ENCODE measurements around the gene CACNA1A. TPM values are rescaled to one million over a fixed set of nuclear protein-coding genes. Genes with fewer than 3 reads are reported as not detected.

Gene CACNA1A
- total and polyA plus RNA-seq, 2 experiments from 2014 or later = 3.0 to 8.5 TPM

DNA sequence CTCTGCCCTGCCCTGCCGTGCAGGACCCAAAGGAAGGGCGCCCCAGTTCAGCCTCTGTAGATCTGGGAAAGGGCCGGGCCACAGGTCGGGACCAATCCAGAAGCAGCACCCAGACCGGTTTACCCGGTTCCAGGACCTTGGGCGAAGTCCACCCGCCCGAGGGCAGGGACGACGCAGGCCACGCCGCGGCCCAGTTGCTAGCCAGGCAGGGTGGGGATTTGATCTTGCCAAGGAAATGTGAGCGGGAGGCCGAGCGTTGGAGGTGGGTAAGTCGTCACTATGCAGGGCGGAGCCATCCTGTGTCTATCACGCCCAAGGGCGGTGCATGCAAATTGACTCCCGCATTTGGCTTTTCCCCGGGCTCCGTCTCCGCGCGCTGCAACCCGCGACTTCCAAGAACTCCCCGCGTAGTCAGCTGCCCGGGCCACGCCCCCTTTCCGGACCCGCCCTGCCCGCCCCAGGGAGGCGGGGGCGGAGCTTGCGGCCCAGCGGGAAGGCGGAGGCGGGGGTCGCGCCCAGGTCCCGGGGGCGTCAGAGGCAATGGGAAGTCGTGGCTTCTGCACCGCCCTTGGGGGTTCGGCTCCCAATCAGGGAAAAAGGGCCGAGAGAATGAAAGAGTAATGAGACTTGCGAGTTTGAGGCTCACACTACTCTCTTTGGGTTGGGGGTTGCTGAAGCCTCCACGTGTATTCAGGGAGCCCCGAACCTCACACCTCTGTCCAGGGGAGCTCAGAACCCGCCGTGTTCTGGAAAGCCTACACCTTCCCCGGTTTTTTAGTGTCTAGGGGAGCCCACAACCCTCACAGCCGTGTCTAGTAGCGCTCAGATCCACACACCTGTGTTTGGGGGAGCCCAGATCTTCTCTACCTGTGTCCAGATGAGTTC lies 343.3 kb downstream of the CACNA1A start:
- Histone ChIP-seq H3K27me3 (replicated peaks; ENCODE audit: insufficient read depth) (no peaks in the 10 kb centered on the region), H4K20me1 (ENCODE audit: insufficient read depth) (no peaks in the 10 kb centered on the region), H3K4me3 (peak overlapping the region; percentile 60), H3K9me3 (ENCODE audit: low read depth) (no peaks in the 10 kb centered on the region), H3K4me1 (ENCODE audit: insufficient read depth) (peaks cover 57% of the 10 kb centered on the region), H3K79me2 (ENCODE audit: insufficient read depth) (peaks cover 7% of the 10 kb centered on the region; the same call in 1 of the 2 replicates), H3K36me3 (ENCODE audit: low read depth) (no peaks in the 10 kb centered on the region), H2AFZ (peak overlapping the region; percentile 87), H3K27ac (peak overlapping the region; percentile 91), H3K9ac (peak overlapping the region; percentile 80), H3K4me2 (ENCODE audit: unreplicated experiment) (peak overlapping the region; percentile 81), H3F3A (ENCODE audit: insufficient read depth) (peaks cover 47% of the 10 kb centered on the region), H3K9me2 (ENCODE audit: insufficient read depth) (no peaks in the 10 kb centered on the region)
- TF ChIP-seq EZH2 (IDR thresholded peaks at IDR 0.05; ENCODE audit: insufficient read depth, poor library complexity, severe bottlenecking) (no peak), EZH2phosphoT487 (IDR thresholded peaks at IDR 0.05; ENCODE audit: insufficient read depth, low read depth) (no peak)
- 2 to 5% methylated on average over 36 to 58 of the region's 58 CpGs for WGBS, 2 experiments (ENCODE audit: low coverage in 1 of 2, low lambda C conversion rate in 2 of 2, missing lambda C conversion rate in 2 of 2)
- peak; percentile 99 for DNase-seq
- in situ Hi-C loops (cut with MboI) = no loop called here

DNA sequence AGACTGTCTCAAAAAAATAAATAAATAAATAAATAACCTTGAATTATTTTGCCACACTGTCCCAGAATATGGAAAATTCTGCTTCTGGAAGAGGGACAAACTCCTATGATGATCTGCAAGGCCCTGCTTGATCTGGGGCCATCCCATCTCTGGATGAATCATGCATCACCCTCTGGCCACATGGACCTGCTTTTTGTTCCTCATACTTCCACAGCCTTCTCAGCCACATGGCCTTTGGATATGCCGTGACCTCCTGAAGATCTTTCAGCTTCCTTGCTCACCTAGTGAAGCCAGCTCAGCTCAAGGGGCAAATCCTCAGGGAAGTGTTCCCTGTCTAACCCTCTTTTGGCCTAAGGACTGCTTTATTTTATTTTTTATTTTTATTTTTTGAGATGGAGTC lies 345.7 kb downstream of the CACNA1A start:
- TF ChIP-seq EZH2 (IDR thresholded peaks at IDR 0.05; ENCODE audit: insufficient read depth, poor library complexity, severe bottlenecking) (no peak), EZH2phosphoT487 (IDR thresholded peaks at IDR 0.05; ENCODE audit: insufficient read depth, low read depth) (no peak)

DNA sequence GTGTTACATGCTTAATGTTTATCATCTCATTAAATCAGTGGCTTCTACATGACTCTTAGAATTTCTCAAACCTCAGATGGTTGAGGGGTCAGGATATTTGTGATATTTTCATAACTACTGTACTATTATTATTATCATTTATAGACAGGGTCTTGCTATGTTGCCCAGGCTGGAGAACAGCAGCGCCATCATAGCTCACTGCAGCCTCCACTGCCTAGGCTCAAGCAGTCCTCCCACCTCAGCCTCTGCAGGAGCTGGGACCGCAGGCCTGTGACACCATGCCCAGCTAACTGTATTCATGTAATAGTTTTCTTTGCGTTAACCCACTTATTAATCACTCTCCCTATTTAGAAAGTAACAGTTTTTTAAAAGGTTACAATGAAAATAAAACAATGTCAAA lies 346.6 kb downstream of the CACNA1A start:
- Histone ChIP-seq H3K9me2 (ENCODE audit: insufficient read depth) (no peaks in the 10 kb centered on the region), H3K4me2 (ENCODE audit: unreplicated experiment) (no peak overlapping the region), H3K27me3 (replicated peaks; ENCODE audit: insufficient read depth) (no peaks in the 10 kb centered on the region), H3K27ac (no peak overlapping the region), H3K79me2 (ENCODE audit: insufficient read depth) (peaks cover 13% of the 10 kb centered on the region), H3K4me1 (ENCODE audit: insufficient read depth) (peaks cover 46% of the 10 kb centered on the region), H4K20me1 (ENCODE audit: insufficient read depth) (no peaks in the 10 kb centered on the region), H3K36me3 (ENCODE audit: low read depth) (no peaks in the 10 kb centered on the region), H2AFZ (no peak overlapping the region), H3K9ac (no peak overlapping the region), H3F3A (ENCODE audit: insufficient read depth) (peaks cover 49% of the 10 kb centered on the region), H3K4me3 (no peak overlapping the region), H3K9me3 (ENCODE audit: low read depth) (no peaks in the 10 kb centered on the region)
- WGBS, 2 experiments (ENCODE audit: low coverage in 1 of 2, low lambda C conversion rate in 2 of 2, missing lambda C conversion rate in 2 of 2) = 95 to 97% methylated on average over 3 of the region's 3 CpGs
- TF ChIP-seq EZH2 (IDR thresholded peaks at IDR 0.05; ENCODE audit: insufficient read depth, poor library complexity, severe bottlenecking) = no peak
- TF ChIP-seq EZH2phosphoT487 (IDR thresholded peaks at IDR 0.05; ENCODE audit: insufficient read depth, low read depth) = no peak
- in situ Hi-C loops (cut with MboI) = no loop called here
- no peak for DNase-seq

More for the DNA sequence above, 345.7 kb downstream of the CACNA1A start:
- H3K9me3 ChIP-seq (ENCODE audit: low read depth) = no peaks in the 10 kb centered on the region
- H3K79me2 ChIP-seq (ENCODE audit: insufficient read depth) = peaks cover 7% of the 10 kb centered on the region; the same call in 1 of the 2 replicates
- H3K27ac ChIP-seq = peak overlapping the region; percentile 82
- WGBS, 2 experiments (ENCODE audit: low coverage in 1 of 2, low lambda C conversion rate in 2 of 2, missing lambda C conversion rate in 2 of 2) = 0 to 12% methylated on average over 1 of the region's 1 CpG
- H3K36me3 ChIP-seq (ENCODE audit: low read depth) = no peaks in the 10 kb centered on the region
- in situ Hi-C loops (cut with MboI) = no loop called here
- peak; percentile 83 for DNase-seq
- H3K27me3 ChIP-seq (replicated peaks; ENCODE audit: insufficient read depth) = no peaks in the 10 kb centered on the region
- no peak overlapping the region for H3K4me3 ChIP-seq
- no peaks in the 10 kb centered on the region for H4K20me1 ChIP-seq (ENCODE audit: insufficient read depth)
- H3F3A ChIP-seq (ENCODE audit: insufficient read depth) = peaks cover 50% of the 10 kb centered on the region
- H3K4me1 ChIP-seq (ENCODE audit: insufficient read depth) = peaks cover 51% of the 10 kb centered on the region
- peak overlapping the region; percentile 32 for H3K4me2 ChIP-seq (ENCODE audit: unreplicated experiment)
- H3K9me2 ChIP-seq (ENCODE audit: insufficient read depth) = no peaks in the 10 kb centered on the region
- H2AFZ ChIP-seq = peak overlapping the region; percentile 66
- peak overlapping the region; percentile 58 for H3K9ac ChIP-seq

Measured in GM23248 (cell line).